Loucy (cell line): Measurements from ENCODE around the gene MBD4.
A peak's percentile ranks its signal among the peaks of the same experiment; 100 is the strongest.
"Not testable (repeated sequence)": the region's sequence is repeated elsewhere in the genome, so short reads cannot be mapped to it uniquely, and the experiment has no call there.

Experiments
- H2AFZ ChIP-seq: fragments of 200-600 bp; sonication (generic); 2 replicates; pipeline ENCODE4 v1.6.0; 2016; ENCODE audit warnings: antibody characterized with exemption, mild to moderate bottlenecking, low read length, moderate library complexity
- H3F3A ChIP-seq: fragments of 200-600 bp; 2 replicates; pipeline ENCODE4 v1.6.0; 2016; ENCODE audit warnings: antibody characterized with exemption, low read depth, mild to moderate bottlenecking
- H3K27me3 ChIP-seq: fragments of 200-600 bp; sonication (generic); 2 replicates; pipeline ENCODE4 v1.6.1; 2014; ENCODE audit warnings: low read length, mild to moderate bottlenecking; ENCODE audit not compliant: insufficient read depth, poor library complexity, severe bottlenecking
- H3K36me3 ChIP-seq: fragments of 200-600 bp; sonication (generic); 2 replicates; pipeline ENCODE4 v1.6.1; 2016; ENCODE audit warnings: low read length; ENCODE audit not compliant: insufficient read depth
- H3K4me1 ChIP-seq: fragments of 200-600 bp; sonication (generic); 2 replicates; pipeline ENCODE4 v1.5.1; 2014; ENCODE audit warnings: low read length, mild to moderate bottlenecking; ENCODE audit not compliant: insufficient read depth, poor library complexity, severe bottlenecking
- H3K4me2 ChIP-seq: fragments of 200-600 bp; sonication (generic); 2 replicates; pipeline ENCODE4 v1.6.0; 2014; ENCODE audit warnings: antibody characterized with exemption, low read length, low read depth, mild to moderate bottlenecking; ENCODE audit not compliant: poor library complexity, severe bottlenecking
- H3K4me3 ChIP-seq: fragments of 200-600 bp; sonication (generic); 2 replicates; pipeline ENCODE4 v1.5.1; 2014; ENCODE audit warnings: low read length, mild to moderate bottlenecking, mixed read lengths; ENCODE audit not compliant: poor library complexity, severe bottlenecking
- H3K79me2 ChIP-seq: fragments of 200-600 bp; sonication (generic); 2 replicates; pipeline ENCODE4 v1.6.1; 2014; ENCODE audit warnings: low read length; ENCODE audit not compliant: insufficient read depth
- H3K9ac ChIP-seq: fragments of 200-600 bp; sonication (generic); 2 replicates; pipeline ENCODE4 v1.6.0; 2014; ENCODE audit warnings: mild to moderate bottlenecking, low read depth, low read length, moderate library complexity; ENCODE audit not compliant: poor library complexity, severe bottlenecking
- H3K9me2 ChIP-seq: fragments of 200-600 bp; sonication (generic); replicated peaks from 2 replicates; pipeline ENCODE4 v1.6.1; 2016; ENCODE audit warnings: low read depth, low read length, mixed read lengths
- H3K9me3 ChIP-seq: fragments of 200-600 bp; sonication (generic); 2 replicates; pipeline ENCODE4 v1.6.1; 2014; ENCODE audit warnings: mild to moderate bottlenecking, antibody characterized with exemption, low read length, low read depth; ENCODE audit not compliant: insufficient read depth
- H4K20me1 ChIP-seq: fragments of 200-600 bp; sonication (generic); 2 replicates; pipeline ENCODE4 v1.6.0; 2014; ENCODE audit warnings: antibody characterized with exemption, low read length, mild to moderate bottlenecking; ENCODE audit not compliant: insufficient read depth, poor library complexity, severe bottlenecking
- CTCF ChIP-seq: fragments of 200-600 bp; sonication (generic); conservative IDR thresholded peaks from 2 replicates; pipeline ENCODE4 v1.5.1; 2014; ENCODE audit warnings: mild to moderate bottlenecking, antibody characterized with exemption, low read length
- EZH2phosphoT487 ChIP-seq: fragments of 200-600 bp; IDR thresholded peaks from 2 replicates; pipeline ENCODE4 v1.6.1; 2018; ENCODE audit warnings: antibody characterized with exemption, mild to moderate bottlenecking, moderate library complexity, borderline replicate concordance

Gene MBD4

GRCh38 chr3:129439817-129440617 is at the start of gene MBD4, which contains the start of gene IFT122:
MBD4 (minus strand) TSS chr3:129439948; CDS start chr3:129439833, 115 bp downstream.
IFT122 (plus strand) TSS chr3:129440224; CDS start chr3:129440331, 107 bp downstream.
- H3K9me3 ChIP-seq: no peaks in the 10 kb centered on the region
- peaks cover 72% of the 10 kb centered on the region for H3K79me2 ChIP-seq

DNA sequence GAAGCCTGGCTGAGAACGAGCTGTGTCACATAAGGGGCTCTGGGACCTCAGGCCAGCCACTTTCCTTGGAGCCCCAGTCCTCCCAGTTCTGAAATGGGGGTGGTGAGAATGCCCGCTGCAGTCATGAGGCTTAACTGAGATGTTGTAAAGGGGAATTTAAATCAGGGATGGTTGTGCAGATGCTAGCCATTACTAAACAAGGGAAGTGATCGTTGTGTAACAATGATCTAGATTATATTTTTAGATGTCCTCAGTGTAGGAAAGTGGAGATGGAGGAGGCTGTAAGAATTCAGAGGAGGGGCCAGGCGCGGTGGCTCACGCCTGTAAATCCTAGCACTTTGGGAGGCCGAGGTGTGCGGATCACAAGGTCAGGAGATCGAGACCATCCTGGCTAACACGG is 49.5 kb upstream of the MBD4 start:
- H3F3A ChIP-seq, H3K4me2 ChIP-seq, H3K36me3 ChIP-seq, H3K9ac ChIP-seq, H3K4me1 ChIP-seq, H3K9me3 ChIP-seq, H3K9me2 ChIP-seq, H3K4me3 ChIP-seq, H2AFZ ChIP-seq, H3K79me2 ChIP-seq, H3K27me3 ChIP-seq, H4K20me1 ChIP-seq: not testable (repeated sequence)

More at GRCh38 chr3:129439817-129440617, at the start of gene MBD4, which contains the start of gene IFT122:
- Histone ChIP-seq H3K9me2 (no peaks in the 10 kb centered on the region), H3K27me3 (no peaks in the 10 kb centered on the region), H2AFZ (peak within 1 kb of the TSS; percentile 85), H4K20me1 (peaks cover 11% of the 10 kb centered on the region), H3K4me3 (peak within 1 kb of the TSS; percentile 76), H3K9ac (peak within 1 kb of the TSS; percentile 84), H3K4me2 (peak within 1 kb of the TSS; percentile 84), H3F3A (no peaks in the 10 kb centered on the region), H3K36me3 (no peaks in the 10 kb centered on the region), H3K4me1 (peaks cover 75% of the 10 kb centered on the region)
- TF ChIP-seq EZH2phosphoT487 (no peak), CTCF (no peak)

- not testable (repeated sequence) for H3K9me3 ChIP-seq, H3K9ac ChIP-seq, H3F3A ChIP-seq, H3K79me2 ChIP-seq, H2AFZ ChIP-seq, H3K27me3 ChIP-seq, H3K4me2 ChIP-seq, H3K9me2 ChIP-seq, H3K4me3 ChIP-seq, H3K4me1 ChIP-seq, H4K20me1 ChIP-seq, H3K36me3 ChIP-seq
These were observed 48.2 kb upstream of the MBD4 start for GRCh38 chr3:129487868-129488335.

DNA sequence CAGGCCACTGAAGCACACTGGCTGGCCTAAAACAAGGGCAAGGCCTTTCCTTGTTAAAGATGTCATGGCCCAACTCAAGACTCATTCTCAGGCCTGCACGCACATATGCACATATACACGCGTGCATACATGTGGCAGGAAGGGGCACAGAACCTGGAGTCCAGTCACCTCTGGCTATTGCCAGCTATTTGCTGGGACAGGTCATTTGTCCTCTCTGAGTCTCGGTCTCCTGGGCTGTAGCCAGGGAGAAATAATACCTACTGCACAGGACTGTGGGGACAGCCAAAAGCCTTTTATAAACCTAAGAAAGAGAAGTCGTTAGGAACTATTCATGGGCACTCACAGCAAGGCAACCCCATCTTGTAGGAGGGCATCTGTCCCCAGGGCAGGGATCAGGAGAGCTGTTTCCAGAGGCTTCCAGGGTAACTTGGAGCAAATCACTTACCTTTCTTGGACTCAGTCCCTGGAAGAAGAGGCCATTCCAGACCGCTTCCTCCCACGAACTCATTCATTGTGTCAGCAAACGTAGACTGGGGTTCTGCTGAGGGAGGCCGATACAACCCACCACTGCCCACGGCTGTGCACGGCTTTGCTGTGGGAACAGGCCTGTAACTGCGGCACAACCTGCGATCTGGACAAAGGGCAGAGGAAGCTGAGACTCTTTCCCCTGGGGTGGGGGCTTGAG is 47.6 kb upstream of the MBD4 start:
- no peaks in the 10 kb centered on the region for H3K4me1 ChIP-seq
- no peaks in the 10 kb centered on the region for H3K9me2 ChIP-seq
- H3K9ac ChIP-seq: no peak overlapping the region
- no peak overlapping the region for H2AFZ ChIP-seq
- H3K27me3 ChIP-seq: no peaks in the 10 kb centered on the region
- H3F3A ChIP-seq: no peaks in the 10 kb centered on the region
- H3K4me2 ChIP-seq: no peak overlapping the region
- H3K79me2 ChIP-seq: no peaks in the 10 kb centered on the region
- H3K9me3 ChIP-seq: no peaks in the 10 kb centered on the region
- no peak overlapping the region for H3K4me3 ChIP-seq
- peaks cover 7% of the 10 kb centered on the region; the same call in 1 of the 2 replicates for H3K36me3 ChIP-seq
- TF ChIP-seq EZH2phosphoT487: no peak
- no peak for TF ChIP-seq CTCF
- no peaks in the 10 kb centered on the region for H4K20me1 ChIP-seq
